Mesothelial cell of epicardium (in vitro differentiated cells): ENCODE measurements around the gene TRIM32. TPM values are rescaled to one million over a fixed set of nuclear protein-coding genes. Genes with fewer than 3 reads are reported as not detected.

Source experiments
- DNase-seq, 2 experiments: peaks; one replicate each; pipeline ENCODE4 v3.0.0; 2021; ENCODE audit warnings: low spot score in 2 of 2; ENCODE audit not compliant: unreplicated experiment in 2 of 2
- H3K27ac Mint-ChIP-seq: 2 replicates; pipeline ENCODE4 v1.8.0; 2021; ENCODE audit warnings: mixed read lengths
- H3K27me3 Mint-ChIP-seq: 2 replicates; pipeline ENCODE4 v1.8.0; 2021; ENCODE audit warnings: low read depth, mixed read lengths
- H3K36me3 Mint-ChIP-seq: 2 replicates; pipeline ENCODE4 v1.8.0; 2021; ENCODE audit warnings: mixed read lengths
- H3K4me1 Mint-ChIP-seq: 2 replicates; pipeline ENCODE4 v1.8.0; 2021; ENCODE audit warnings: mixed read lengths
- H3K4me3 Mint-ChIP-seq: 2 replicates; pipeline ENCODE4 v1.8.0; 2021; ENCODE audit warnings: mild to moderate bottlenecking, moderate library complexity, mixed read lengths
- H3K9me3 Mint-ChIP-seq: 2 replicates; pipeline ENCODE4 v1.8.0; 2021; ENCODE audit warnings: mixed read lengths
- total RNA-seq: library from RNA; stranded (reverse); gene quantifications from 3 replicates; pipeline ENCODE4 v1.2.1, GENCODE V29; 2021
- TF ChIP-seq, protein P1 (sequence below): fragments of 200-600 bp; sonication (generic); IDR thresholded peaks from one replicate; pipeline ENCODE4 v1.5.0; 2021; ENCODE audit warnings: antibody characterized with exemption; ENCODE audit not compliant: unreplicated experiment

The TRIM32 gene
- total RNA-seq, 1 donor from 2014 or later: 33.6 TPM

DNA sequence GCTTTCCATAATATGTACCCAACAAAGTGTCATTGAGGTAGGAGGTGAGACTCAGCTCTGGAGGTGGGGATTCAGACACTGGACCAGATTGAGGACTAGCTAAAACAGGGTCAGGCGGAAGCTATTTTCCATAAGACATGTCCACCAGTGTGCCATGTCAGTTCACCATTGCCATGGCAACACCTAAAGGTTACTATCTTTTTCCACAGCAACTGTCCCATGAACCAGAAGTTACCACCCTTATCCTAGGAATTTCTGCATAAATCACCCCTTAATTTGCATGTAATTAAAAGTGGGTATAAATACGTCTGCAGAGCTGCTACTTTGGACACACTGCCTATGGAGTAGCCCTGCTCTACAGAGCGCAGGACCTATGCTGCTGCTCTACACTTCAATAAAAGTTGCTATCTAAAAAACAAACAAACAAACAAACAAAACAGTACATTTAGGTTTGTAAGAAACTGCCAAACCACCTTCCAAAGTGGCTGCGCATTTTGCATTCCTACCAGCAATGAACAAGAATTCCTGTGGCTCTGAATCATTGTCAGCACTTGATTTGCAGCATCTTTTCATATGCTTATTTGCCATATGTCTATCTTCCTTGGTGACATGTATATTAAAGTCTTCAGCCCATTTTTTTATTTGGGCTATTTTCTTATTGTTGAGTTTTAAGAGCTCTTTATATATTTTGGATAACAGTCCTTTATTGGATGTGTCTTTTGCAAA is 18.0 kb upstream of the TRIM32 start:
- no peak for DNase-seq
- H3K9me3 Mint-ChIP-seq: peaks cover 20% of the 10 kb centered on the region
- H3K27ac Mint-ChIP-seq: no peak overlapping the region
- TF ChIP-seq, protein P1, sequence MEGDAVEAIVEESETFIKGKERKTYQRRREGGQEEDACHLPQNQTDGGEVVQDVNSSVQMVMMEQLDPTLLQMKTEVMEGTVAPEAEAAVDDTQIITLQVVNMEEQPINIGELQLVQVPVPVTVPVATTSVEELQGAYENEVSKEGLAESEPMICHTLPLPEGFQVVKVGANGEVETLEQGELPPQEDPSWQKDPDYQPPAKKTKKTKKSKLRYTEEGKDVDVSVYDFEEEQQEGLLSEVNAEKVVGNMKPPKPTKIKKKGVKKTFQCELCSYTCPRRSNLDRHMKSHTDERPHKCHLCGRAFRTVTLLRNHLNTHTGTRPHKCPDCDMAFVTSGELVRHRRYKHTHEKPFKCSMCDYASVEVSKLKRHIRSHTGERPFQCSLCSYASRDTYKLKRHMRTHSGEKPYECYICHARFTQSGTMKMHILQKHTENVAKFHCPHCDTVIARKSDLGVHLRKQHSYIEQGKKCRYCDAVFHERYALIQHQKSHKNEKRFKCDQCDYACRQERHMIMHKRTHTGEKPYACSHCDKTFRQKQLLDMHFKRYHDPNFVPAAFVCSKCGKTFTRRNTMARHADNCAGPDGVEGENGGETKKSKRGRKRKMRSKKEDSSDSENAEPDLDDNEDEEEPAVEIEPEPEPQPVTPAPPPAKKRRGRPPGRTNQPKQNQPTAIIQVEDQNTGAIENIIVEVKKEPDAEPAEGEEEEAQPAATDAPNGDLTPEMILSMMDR: no peak
- peaks cover 7% of the 10 kb centered on the region for H3K36me3 Mint-ChIP-seq
- no peak overlapping the region for H3K4me3 Mint-ChIP-seq
- H3K4me1 Mint-ChIP-seq: no peaks in the 10 kb centered on the region
- H3K27me3 Mint-ChIP-seq: no peaks in the 10 kb centered on the region

DNA sequence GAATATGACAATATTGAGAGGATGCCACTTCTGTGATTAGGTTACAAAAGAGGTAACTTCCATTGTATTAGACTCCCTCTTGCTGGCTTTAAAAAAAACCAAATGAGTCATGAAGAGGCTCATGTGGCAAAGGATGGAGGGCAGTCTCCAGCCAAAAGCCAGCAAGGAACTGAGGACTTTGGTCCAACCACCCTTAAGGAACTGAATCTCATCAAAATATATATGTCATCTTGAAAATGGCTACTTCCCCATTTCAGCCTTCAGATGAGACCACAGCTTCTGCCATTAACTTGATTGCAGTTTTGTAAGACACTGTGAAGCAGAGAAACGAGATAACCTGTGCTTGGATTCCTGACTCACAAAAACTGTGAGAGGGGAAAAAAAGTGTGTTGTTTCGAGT is 15.5 kb upstream of the TRIM32 start:
- H3K4me1 Mint-ChIP-seq: no peaks in the 10 kb centered on the region
- no peaks in the 10 kb centered on the region for H3K27me3 Mint-ChIP-seq
- H3K4me3 Mint-ChIP-seq: no peak overlapping the region
- no peak overlapping the region for H3K27ac Mint-ChIP-seq
- TF ChIP-seq, protein P1: no peak
- DNase-seq: no peak
- H3K9me3 Mint-ChIP-seq: peaks cover 25% of the 10 kb centered on the region
- peaks cover 15% of the 10 kb centered on the region for H3K36me3 Mint-ChIP-seq

DNA sequence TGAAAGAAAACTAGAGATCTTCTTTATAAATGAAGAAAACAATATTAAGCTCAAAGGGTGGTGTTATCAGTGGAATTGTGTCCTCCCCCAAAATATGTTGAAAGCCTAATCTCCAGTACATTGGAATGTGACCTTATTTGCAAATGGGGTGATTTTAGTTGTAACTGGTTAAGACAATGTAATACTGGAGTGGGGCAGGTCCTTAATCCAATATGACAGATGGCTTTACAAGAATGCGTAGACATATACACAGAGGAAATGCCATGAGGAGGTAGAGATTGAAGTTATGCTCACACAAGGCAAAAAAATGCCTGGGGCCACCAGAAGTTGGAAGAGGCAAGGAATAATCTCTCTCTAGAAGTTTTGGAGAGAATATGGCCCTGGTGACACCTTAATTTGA is 13.7 kb upstream of the TRIM32 start:
- no peaks in the 10 kb centered on the region for H3K27me3 Mint-ChIP-seq
- peaks cover 15% of the 10 kb centered on the region for H3K36me3 Mint-ChIP-seq
- no peak overlapping the region for H3K4me3 Mint-ChIP-seq
- peaks cover 25% of the 10 kb centered on the region for H3K9me3 Mint-ChIP-seq
- TF ChIP-seq, protein P1: no peak
- DNase-seq: no peak
- H3K4me1 Mint-ChIP-seq: no peaks in the 10 kb centered on the region
- H3K27ac Mint-ChIP-seq: no peak overlapping the region

DNA sequence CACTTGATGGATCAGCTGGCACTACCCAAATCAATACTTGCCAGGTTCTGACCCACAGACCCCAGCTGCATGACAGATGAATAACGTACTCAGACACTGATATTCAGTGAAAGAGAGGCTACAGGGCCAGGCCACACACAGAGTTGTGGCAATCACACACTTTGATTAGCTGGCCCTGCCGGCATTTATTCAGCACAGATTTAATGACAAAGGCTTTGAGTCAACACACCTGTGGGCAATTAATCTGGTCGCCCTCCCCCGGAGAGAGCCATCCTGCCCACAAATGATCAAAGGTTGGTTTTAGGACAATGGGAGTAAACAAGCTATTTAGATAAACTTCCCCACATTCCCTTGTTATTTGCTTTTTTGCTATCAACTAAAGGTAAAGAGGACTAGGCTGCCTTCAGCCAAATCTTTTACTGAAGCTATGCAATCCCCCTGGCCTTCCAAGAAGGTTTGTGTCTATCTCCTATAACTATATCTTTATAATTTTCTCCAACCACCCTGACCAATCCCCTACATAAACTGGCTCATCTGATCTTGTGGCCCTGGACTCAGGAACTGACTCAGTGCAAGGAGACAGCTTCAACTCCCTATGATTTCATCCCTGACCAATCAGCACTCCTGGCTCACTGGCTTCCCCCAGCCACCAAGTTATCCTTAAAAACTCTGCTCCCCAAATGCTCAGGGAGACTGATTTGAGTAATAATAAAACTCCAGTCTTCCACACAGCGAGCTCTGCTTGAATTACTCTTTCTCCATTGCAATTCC is 12.7 kb upstream of the TRIM32 start:
- no peaks in the 10 kb centered on the region for H3K4me1 Mint-ChIP-seq
- no peak overlapping the region for H3K27ac Mint-ChIP-seq
- no peaks in the 10 kb centered on the region for H3K27me3 Mint-ChIP-seq
- DNase-seq: no peak
- H3K9me3 Mint-ChIP-seq: peaks cover 23% of the 10 kb centered on the region
- H3K36me3 Mint-ChIP-seq: peaks cover 15% of the 10 kb centered on the region
- H3K4me3 Mint-ChIP-seq: no peak overlapping the region
- TF ChIP-seq, protein P1: no peak

DNA sequence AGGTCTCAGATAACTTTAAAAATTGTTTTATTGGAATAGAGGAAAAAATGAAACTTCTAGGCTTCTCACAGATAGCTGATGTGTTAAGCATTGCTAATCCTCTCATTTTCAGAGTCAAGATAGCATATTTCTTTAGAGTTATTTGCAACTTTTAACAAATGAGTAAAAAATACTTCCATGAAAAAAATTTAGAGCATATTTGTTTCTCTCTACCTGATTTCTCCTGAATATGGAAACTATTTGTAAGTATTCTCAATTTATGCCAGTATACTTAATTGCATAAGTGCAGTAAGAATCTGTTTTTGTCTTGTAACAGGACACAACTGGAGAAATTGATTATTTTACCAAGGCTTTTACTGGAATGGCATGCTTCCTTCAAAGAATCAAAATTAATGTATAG is 3.6 kb upstream of the TRIM32 start:
- peaks cover 21% of the 10 kb centered on the region for H3K4me1 Mint-ChIP-seq
- no peaks in the 10 kb centered on the region for H3K27me3 Mint-ChIP-seq
- peaks cover 9% of the 10 kb centered on the region for H3K9me3 Mint-ChIP-seq
- TF ChIP-seq, protein P1: no peak
- H3K4me3 Mint-ChIP-seq: no peak overlapping the region
- DNase-seq: no peak
- no peak overlapping the region for H3K27ac Mint-ChIP-seq
- H3K36me3 Mint-ChIP-seq: peaks cover 3% of the 10 kb centered on the region
